Activated naive CD4-positive, alpha-beta T cell (primary cell): ENCODE measurements around the gene SPATA33.
"Not testable (repeated sequence)": the region's sequence is repeated elsewhere in the genome, so short reads cannot be mapped to it uniquely, and the experiment has no call there.

Source experiments
- DNase-seq, 4 experiments: peaks; one replicate each; lab custom pipeline; 2025; lab: John Stamatoyannopoulos, UW

The SPATA33 gene

DNA sequence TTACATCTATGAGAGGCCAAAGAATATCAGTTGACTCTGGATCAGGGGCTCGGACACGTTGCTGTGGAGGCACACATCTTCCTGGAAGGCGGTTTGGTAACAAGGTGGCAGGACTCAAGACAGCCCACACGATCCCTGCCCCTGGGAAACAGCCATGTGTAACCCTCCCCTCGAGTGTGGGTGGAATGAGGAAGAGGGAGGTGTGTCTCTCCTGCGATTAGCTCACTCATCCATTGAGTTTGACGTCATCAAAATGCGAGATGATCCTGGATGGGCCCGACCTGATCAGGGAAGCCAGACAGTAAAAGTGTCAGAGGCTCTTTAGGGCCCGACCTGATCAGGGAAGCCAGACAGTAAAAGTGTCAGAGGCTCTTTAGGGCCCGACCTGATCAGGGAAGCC, 6.6 kb downstream of the SPATA33 start:
- not testable (repeated sequence) for DNase-seq

- not testable (repeated sequence) for DNase-seq
Observed at GRCh38 chr16:89667000-89667399, 9.4 kb downstream of the SPATA33 start.

GRCh38 chr16:89667633-89668032, 10.0 kb downstream of the SPATA33 start:
- DNase-seq: no peak

GRCh38 chr16:89668790-89669158, 11.1 kb downstream of the SPATA33 start:
- DNase-seq: no peak

- DNase-seq: no peak
Observed at GRCh38 chr16:89669755-89670154, 12.1 kb downstream of the SPATA33 start.

DNA sequence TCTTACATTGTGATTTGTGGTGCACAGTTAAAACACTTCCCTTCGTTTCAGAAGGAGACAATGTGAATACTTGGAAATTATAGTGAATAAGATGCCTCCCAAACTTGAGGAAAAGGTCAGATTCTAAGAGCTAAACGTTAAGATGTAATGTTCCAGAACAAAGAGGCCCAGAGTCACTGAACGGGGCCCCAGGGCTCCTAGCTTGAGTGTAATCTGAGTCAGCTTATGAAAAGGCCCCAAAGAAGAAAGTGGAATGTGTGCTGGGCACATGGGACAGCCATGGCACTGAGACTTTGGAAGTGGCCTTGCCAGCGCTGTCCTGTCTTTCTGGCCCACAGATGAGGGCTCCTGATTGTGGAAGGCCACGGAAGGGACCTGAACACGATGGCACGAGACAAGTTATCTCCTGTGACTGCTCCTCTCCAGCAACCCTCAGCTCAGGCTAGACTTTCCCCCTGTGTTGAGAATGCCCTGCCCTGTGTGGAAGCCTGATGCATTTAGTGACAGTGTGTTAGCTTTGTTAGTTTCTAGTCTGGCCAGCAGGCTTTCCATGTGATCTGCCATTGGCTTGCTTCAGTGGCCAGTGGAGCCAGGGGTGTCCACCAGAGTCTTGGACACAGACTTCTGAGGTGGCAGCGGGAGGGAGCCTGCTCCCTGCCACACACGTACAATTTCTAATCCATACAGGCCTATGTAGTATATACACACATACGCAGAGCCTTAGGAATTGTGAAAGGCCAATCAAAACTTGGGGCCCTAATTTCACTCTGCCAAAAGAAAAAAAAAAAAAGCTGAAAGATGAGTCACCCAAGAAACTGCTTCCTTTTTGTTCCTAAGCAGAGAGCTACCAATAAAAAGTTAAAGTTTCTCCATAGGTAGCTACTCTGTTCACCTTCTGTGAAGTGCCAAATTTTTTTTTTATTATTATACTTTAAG, 13.1 kb downstream of the SPATA33 start:
- DNase-seq: no peak

- DNase-seq: not testable (repeated sequence)
Observed at GRCh38 chr16:89671565-89671964, 13.9 kb downstream of the SPATA33 start.

DNA sequence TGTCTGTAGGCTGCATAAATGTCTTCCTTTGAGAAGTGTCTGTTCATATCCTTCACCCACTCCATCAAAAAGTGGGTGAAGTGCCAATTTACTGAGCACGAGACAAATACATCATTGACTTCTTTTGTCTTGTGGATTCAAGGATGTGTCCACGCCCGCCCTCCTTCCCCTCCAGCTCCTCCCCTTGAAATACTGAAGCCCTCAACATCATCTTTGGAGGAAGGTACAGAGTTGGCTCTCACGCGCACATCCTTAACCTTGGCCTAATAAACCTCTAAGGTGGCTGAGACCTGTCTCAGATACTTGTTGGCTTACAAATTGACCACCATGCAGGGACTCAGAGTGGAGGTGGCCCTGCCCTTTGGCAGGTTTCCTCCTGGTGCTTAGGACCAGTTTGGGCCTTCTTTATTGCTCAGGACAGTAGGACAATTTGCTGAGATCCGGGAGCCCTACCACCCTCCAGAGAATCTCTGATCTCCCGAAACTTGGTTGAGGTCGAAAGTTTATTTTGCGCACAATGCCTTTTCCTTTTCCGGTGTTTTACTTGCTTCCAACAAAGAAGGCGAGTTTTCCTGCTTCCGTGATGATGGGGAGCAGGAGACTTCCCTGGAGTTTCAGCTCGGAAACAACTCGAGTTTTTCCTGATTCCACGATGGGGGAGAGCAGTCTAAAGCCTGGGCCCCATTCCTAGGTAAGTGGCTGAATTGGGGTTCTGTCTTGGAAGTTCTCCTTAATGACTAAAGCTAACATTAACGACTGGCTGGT, 14.7 kb downstream of the SPATA33 start:
- no peak for DNase-seq

GRCh38 chr16:89678258-89678657, 20.6 kb downstream of the SPATA33 start:
- DNase-seq: no peak

DNA sequence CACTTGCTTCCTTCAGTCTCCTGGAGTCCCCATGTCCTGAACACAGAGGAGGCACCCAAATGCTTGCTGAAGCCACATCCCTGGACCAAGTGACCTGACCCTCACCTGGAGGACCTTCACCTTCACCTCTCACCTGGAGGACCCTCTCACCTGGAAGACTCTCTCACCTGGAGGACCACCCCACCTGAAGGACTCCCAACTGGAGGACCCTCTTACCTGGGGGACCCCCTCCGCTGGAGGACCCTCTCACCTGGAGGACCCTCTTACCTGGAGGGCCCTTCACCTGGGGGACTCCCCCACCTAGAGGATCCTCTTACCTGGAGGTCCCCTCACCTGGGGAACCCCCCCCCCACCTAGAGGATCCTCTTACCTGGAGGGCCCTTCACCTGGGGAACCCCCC, 28.3 kb downstream of the SPATA33 start:
- DNase-seq: no peak

- DNase-seq: peak; percentile 77 to 87 (median 82)
Observed at GRCh38 chr16:89686520-89687091, 29.0 kb downstream of the SPATA33 start, which contains the start of gene CDK10. CDK10 (plus strand) TSS chr16:89686689; CDS start chr16:89686711, 22 bp downstream.

DNA sequence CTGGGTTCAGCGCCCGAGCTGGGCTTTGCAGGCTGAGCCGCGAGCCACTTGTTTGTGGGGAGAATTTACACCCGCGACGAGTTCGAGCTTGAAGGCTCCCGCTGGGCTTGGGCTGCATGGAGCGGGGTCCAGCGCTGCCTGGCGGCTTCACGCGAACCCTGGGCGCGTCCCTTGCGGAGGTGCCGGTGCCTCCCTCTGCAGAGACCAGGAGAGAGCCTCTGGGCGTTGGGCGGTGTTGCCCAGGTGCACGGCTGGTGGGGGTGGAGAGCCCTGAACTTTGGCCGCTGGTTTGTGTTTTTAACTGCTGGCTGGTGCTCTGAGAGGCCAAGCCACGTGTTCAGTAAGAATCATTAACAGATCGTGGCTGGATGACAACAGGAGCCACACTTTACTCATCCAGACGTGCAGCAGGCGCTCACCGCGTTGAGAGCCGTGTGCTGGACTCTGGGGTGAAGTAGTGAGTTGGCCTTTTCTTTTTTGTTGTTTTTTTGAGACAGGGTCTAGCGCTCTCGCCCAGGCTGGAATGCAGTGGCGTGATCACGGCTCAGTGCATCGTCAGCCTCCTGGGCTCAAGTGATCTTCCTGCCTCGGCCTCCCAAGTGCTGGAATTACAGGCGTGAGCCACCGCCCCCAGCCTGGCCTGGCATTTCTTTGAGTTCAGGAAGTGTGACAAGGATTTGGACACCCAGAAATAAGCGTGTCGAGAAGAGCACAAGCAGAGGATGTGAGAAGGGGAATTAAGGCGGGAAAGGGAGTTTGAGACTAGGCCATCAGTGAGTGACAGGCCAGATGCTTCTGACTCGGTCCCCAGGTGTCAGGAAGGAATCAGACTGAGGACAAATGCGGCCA, 29.7 kb downstream of the SPATA33 start:
- DNase-seq: no peak

DNA sequence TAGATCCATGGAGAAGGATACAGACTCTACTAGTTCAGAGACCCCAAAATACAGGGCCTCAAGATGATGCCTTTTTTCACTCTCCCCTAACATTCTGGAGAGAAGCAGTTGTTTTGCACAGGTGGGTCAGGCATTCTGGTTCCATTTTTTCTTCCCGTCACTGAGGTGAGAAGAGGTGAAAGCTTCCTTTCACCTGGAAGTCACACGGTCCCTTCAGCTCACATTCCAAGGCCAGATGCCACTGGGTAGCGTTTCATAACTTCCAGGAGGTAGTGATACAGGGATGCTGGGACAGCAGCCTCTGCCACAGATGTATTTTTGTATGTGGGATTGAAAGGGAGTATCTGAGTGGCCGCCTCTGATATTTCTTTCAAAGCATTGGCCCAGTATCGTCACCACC, 30.8 kb downstream of the SPATA33 start:
- no peak for DNase-seq

GRCh38 chr16:89689142-89689541, 31.5 kb downstream of the SPATA33 start:
- no peak for DNase-seq

- not testable (repeated sequence) for DNase-seq
Observed at GRCh38 chr16:89689621-89690020, 32.0 kb downstream of the SPATA33 start.

- DNase-seq: no peak
Observed at GRCh38 chr16:89690392-89690901, 32.8 kb downstream of the SPATA33 start.

- DNase-seq: no peak
Observed at GRCh38 chr16:89691231-89691985, 33.8 kb downstream of the SPATA33 start.

GRCh38 chr16:89691986-89692569, 34.4 kb downstream of the SPATA33 start:
- no peak for DNase-seq

- no peak for DNase-seq
Observed at GRCh38 chr16:89693289-89693731, 35.7 kb downstream of the SPATA33 start.
